Measurements from ENCODE around the gene LINC00237. TPM values are rescaled to one million over a fixed set of nuclear protein-coding genes. Genes with fewer than 3 reads are reported as not detected.

The LINC00237 gene
- total and polyA plus RNA-seq, 7 donors: not detected

DNA sequence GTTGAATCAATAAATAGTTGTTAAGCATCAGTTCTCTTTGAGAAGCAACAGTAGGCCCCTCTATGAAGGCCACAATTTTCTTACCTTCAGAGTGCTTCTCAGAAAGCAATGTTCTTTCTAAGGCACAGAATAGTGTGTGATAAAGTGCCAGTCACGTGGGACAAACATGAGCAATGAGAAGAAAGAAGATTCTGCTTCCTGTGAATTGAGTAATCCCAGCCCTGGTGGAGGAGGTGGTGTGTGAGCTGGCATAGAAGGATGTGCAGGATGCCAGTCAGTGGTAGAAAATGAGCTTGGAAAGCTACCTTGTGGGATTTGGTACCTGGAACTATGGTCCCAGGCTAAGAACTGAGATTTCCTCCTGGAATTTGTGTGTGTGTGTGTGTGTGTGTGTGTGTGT lies 41.4 kb upstream of the LINC00237 start:
- Histone ChIP-seq H3K27me3 (no peaks in the 10 kb centered on the region), H3K4me3 (no peak overlapping the region), H3K9me3 (no peaks in the 10 kb centered on the region), H3K27ac (no peak overlapping the region), H3K4me1 (peaks cover 0 to 25% (median 10%) of the 10 kb centered on the region in 4 donors), H3K36me3 (peaks cover 0 to 42% (median 0%) of the 10 kb centered on the region in 4 donors)
- no peak for DNase-seq
- TF ChIP-seq CTCF (IDR thresholded peaks at IDR 0.05): no peak
- TF ChIP-seq POLR2A (IDR thresholded peaks at IDR 0.05): no peak
- no peak for TF ChIP-seq EP300 (IDR thresholded peaks at IDR 0.05)
- TF ChIP-seq POLR2AphosphoS5 (IDR thresholded peaks at IDR 0.05): no peak
- intact Hi-C loops (cut with DNase I): loop anchor here (5.0 kb wide), 1 partner anchor 55 kb away; no protein-coding TSS in a partner anchor
- 75 to 77% methylated on average over 1 of the region's 1 CpG for WGBS, 2 donors

GRCh38 chr20:21146215-21146614 lies 40.1 kb upstream of the LINC00237 start:
- intact Hi-C loops (cut with DNase I): loop anchor here (5.0 kb wide), 1 partner anchor 56 kb away; no protein-coding TSS in a partner anchor
- WGBS, 2 donors: 94 to 95% methylated on average over 4 of the region's 4 CpGs
- H3K4me1 ChIP-seq: peaks cover 0 to 14% (median 0%) of the 10 kb centered on the region in 4 donors
- no peaks in the 10 kb centered on the region for H3K27me3 ChIP-seq
- H3K9me3 ChIP-seq: no peaks in the 10 kb centered on the region
- no peak overlapping the region for H3K4me3 ChIP-seq
- TF ChIP-seq POLR2A (IDR thresholded peaks at IDR 0.05) (no peak), POLR2AphosphoS5 (IDR thresholded peaks at IDR 0.05) (no peak), CTCF (IDR thresholded peaks at IDR 0.05) (no peak), EP300 (IDR thresholded peaks at IDR 0.05) (no peak)
- no peak overlapping the region for H3K27ac ChIP-seq
- no peak for DNase-seq
- H3K36me3 ChIP-seq: peaks cover 0 to 47% (median 0%) of the 10 kb centered on the region in 4 donors

- DNase-seq: no peak
- H3K9me3 ChIP-seq: no peaks in the 10 kb centered on the region
- TF ChIP-seq POLR2A (IDR thresholded peaks at IDR 0.05): no peak
- TF ChIP-seq POLR2AphosphoS5 (IDR thresholded peaks at IDR 0.05): no peak
- TF ChIP-seq CTCF (IDR thresholded peaks at IDR 0.05): no peak
- no peak for TF ChIP-seq EP300 (IDR thresholded peaks at IDR 0.05)
- 83 to 88% methylated on average over 3 of the region's 3 CpGs for WGBS, 2 donors
- peaks cover 0 to 48% (median 0%) of the 10 kb centered on the region in 4 donors for H3K36me3 ChIP-seq
- H3K4me1 ChIP-seq: peaks cover 0 to 14% (median 0%) of the 10 kb centered on the region in 4 donors
- H3K27me3 ChIP-seq: no peaks in the 10 kb centered on the region
- H3K27ac ChIP-seq: no peak overlapping the region
- intact Hi-C loops (cut with DNase I): loop anchor here (5.0 kb wide), 1 partner anchor 57 kb away; no protein-coding TSS in a partner anchor
- H3K4me3 ChIP-seq: no peak overlapping the region
These were observed 39.3 kb upstream of the LINC00237 start for GRCh38 chr20:21145424-21145823.

DNA sequence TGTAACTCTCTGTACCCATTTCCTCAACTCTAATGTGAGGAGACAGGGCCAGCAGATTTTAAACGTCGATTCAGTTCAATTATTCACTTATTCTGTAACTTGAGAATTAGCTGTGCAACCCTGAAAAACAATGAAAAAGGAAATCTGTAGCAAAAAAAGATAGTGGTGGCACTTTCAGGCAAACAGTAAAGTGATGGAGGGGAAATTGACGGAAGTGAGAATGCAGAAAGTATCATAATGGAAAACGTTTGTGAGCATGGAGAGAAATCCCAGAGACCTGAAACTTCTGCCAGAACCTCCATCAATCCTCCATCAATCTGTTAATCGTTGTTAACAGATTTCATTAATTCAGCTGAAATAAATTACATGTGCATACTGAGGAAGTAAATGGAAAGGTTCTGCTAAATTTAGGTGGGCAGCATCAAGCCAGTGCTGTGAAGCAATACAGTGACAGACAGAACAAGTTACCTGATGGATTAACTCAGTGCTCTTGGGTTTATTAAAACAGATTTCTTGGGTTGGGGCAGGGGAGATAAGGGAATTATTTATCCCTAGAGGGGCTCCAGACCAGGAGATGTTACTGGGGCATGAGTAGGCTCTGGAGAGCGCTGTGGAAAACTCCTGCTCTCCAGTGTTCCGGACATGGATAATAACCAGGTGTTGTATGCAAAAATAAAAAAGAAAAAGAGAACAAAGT lies 37.2 kb upstream of the LINC00237 start:
- DNase-seq: no peak
- TF ChIP-seq CTCF (IDR thresholded peaks at IDR 0.05) (no peak), EP300 (IDR thresholded peaks at IDR 0.05) (no peak), POLR2A (IDR thresholded peaks at IDR 0.05) (no peak), POLR2AphosphoS5 (IDR thresholded peaks at IDR 0.05) (no peak)

More for the DNA sequence above, 37.2 kb upstream of the LINC00237 start:
- H3K4me1 ChIP-seq: peaks cover 0 to 17% (median 0%) of the 10 kb centered on the region in 4 donors
- intact Hi-C loops (cut with DNase I): no loop called here
- WGBS, 2 donors: 92 to 94% methylated on average over 7 of the region's 7 CpGs
- no peaks in the 10 kb centered on the region for H3K9me3 ChIP-seq
- no peak overlapping the region for H3K4me3 ChIP-seq
- no peak overlapping the region for H3K27ac ChIP-seq
- H3K27me3 ChIP-seq: no peaks in the 10 kb centered on the region
- peaks cover 0 to 41% (median 1%) of the 10 kb centered on the region in 4 donors for H3K36me3 ChIP-seq

All from sigmoid colon (tissue), 7 donors.